Measurements from ENCODE around the gene HS3ST4. TPM values are rescaled to one million over a fixed set of nuclear protein-coding genes. Genes with fewer than 3 reads are reported as not detected.

HS3ST4 gene
- total RNA-seq, 1 donor from 2014 or later = not detected

GRCh38 chr16:25783226-25783625, 91.5 kb downstream of the HS3ST4 start:
- TF ChIP-seq, protein P1, sequence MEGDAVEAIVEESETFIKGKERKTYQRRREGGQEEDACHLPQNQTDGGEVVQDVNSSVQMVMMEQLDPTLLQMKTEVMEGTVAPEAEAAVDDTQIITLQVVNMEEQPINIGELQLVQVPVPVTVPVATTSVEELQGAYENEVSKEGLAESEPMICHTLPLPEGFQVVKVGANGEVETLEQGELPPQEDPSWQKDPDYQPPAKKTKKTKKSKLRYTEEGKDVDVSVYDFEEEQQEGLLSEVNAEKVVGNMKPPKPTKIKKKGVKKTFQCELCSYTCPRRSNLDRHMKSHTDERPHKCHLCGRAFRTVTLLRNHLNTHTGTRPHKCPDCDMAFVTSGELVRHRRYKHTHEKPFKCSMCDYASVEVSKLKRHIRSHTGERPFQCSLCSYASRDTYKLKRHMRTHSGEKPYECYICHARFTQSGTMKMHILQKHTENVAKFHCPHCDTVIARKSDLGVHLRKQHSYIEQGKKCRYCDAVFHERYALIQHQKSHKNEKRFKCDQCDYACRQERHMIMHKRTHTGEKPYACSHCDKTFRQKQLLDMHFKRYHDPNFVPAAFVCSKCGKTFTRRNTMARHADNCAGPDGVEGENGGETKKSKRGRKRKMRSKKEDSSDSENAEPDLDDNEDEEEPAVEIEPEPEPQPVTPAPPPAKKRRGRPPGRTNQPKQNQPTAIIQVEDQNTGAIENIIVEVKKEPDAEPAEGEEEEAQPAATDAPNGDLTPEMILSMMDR (conservative IDR thresholded peaks at IDR 0.05; ENCODE audit: low read depth, low read length) = no peak
- DNase-seq (ENCODE audit: low read depth) = no peak
- H3K4me3 ChIP-seq (ENCODE audit: low read depth, low read length) = no peak overlapping the region

GRCh38 chr16:25785361-25785760, 93.6 kb downstream of the HS3ST4 start:
- TF ChIP-seq, protein P1 (conservative IDR thresholded peaks at IDR 0.05; ENCODE audit: low read depth, low read length) = no peak
- no peak for DNase-seq (ENCODE audit: low read depth)
- no peak overlapping the region for H3K4me3 ChIP-seq (ENCODE audit: low read depth, low read length)

- no peak overlapping the region for H3K4me3 ChIP-seq (ENCODE audit: low read depth, low read length)
- TF ChIP-seq, protein P1 (conservative IDR thresholded peaks at IDR 0.05; ENCODE audit: low read depth, low read length) = no peak
- no peak for DNase-seq (ENCODE audit: low read depth)
Observed at GRCh38 chr16:25786748-25787147, 95.0 kb downstream of the HS3ST4 start.

DNA sequence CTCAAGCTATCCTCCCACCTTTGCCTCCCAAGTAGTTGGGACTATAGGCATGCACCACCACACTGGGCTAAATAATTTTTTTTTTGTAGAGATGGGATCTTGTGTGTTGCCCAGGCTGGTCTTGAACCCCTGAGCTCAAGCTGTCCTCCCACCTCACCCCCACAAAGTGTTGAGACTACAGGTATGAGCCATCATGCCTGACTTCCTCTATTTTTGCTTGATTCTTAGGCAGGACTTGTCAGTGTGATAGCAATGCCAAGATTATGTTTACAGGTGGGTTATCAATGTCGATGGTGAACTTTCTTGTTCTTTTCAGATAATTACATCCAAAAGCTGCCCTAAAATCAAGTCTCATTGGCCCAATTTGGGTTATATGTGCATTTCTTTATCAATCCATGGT, 96.9 kb downstream of the HS3ST4 start:
- TF ChIP-seq, protein P1 (conservative IDR thresholded peaks at IDR 0.05; ENCODE audit: low read depth, low read length) = no peak
- H3K4me3 ChIP-seq (ENCODE audit: low read depth, low read length) = no peak overlapping the region
- DNase-seq (ENCODE audit: low read depth) = no peak

DNA sequence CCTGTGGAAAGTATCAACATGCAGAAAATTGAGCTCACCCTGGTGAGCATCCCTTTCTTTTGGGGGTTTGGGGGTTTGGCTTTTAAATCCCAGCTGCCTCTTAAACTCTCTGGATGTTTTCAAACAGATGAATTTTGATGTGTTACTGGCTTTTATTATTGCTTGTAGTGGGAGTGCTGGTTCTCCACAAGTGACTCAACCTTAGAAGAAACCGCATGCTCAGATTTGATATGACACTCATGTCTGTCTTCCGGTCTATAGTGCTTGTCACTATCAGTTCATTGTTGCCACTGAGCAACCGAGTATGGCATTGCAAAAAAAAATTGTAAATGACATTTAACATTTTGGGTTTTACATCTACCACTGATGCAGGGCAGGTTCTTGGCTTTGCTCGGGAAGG, 104.5 kb downstream of the HS3ST4 start:
- no peak overlapping the region for H3K4me3 ChIP-seq (ENCODE audit: low read depth, low read length)
- no peak for DNase-seq (ENCODE audit: low read depth)
- TF ChIP-seq, protein P1 (conservative IDR thresholded peaks at IDR 0.05; ENCODE audit: low read depth, low read length) = no peak

- DNase-seq (ENCODE audit: low read depth) = no peak
- H3K4me3 ChIP-seq (ENCODE audit: low read depth, low read length) = no peak overlapping the region
- TF ChIP-seq, protein P1 (conservative IDR thresholded peaks at IDR 0.05; ENCODE audit: low read depth, low read length) = no peak
Observed at GRCh38 chr16:25798065-25798464, 106.3 kb downstream of the HS3ST4 start.

GRCh38 chr16:25799816-25800215, 108.1 kb downstream of the HS3ST4 start:
- TF ChIP-seq, protein P1 (conservative IDR thresholded peaks at IDR 0.05; ENCODE audit: low read depth, low read length) = no peak
- H3K4me3 ChIP-seq (ENCODE audit: low read depth, low read length) = no peak overlapping the region
- no peak for DNase-seq (ENCODE audit: low read depth)

All from epithelial cell of proximal tubule (primary cell).